MM.1S (cell line): ENCODE data around the gene EFNA4.

Experiments used
- CTCF ChIP-seq: fragments of 300-600 bp; sonication (generic); IDR thresholded peaks from 2 replicates; pipeline ENCODE4 v1.5.1; 2016; ENCODE audit warnings: antibody characterized with exemption, low read length, mixed read lengths
- EZH2phosphoT487 ChIP-seq: fragments of 300-600 bp; sonication (generic); IDR thresholded peaks from 2 replicates; pipeline ENCODE4 v1.6.1; 2018; ENCODE audit warnings: antibody characterized with exemption, low read length

- TF ChIP-seq CTCF: no peak
- no peak for TF ChIP-seq EZH2phosphoT487
These were observed 1.3 kb upstream of the EFNA4 start for GRCh38 chr1:155062151-155062686.
